ENCODE results near the gene ARFIP2. TPM values are rescaled to one million over a fixed set of nuclear protein-coding genes. Genes with fewer than 3 reads are reported as not detected.

ARFIP2 gene
- total RNA-seq, 1 donor from 2014 or later = 71.8 TPM

DNA sequence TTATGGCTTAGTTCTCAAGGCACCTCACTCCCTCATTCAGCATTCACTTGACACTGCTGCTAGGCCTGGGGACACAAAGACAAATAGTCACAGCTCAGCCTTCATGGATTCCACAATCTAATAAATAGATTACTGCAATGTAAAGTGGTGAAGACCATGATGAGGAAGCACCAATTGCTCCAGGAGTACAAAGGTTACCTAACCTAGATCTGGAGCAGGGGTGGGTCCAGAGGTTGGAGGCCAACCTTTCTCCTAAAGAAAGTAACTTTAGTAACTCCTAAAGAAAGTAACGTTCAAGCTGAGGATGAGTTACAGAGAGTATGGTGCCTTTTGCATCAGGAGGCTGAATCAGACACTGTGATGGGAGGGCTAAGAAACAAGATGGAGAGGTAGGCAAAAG, 11.5 kb downstream of the ARFIP2 start:
- Histone ChIP-seq H3K27ac (ENCODE audit: low read depth, low read length) (no peak overlapping the region), H3K36me3 (ENCODE audit: insufficient read depth, low read length) (no peaks in the 10 kb centered on the region), H3K9me3 (ENCODE audit: insufficient read depth, low read depth, low read length) (no peaks in the 10 kb centered on the region), H3K4me2 (ENCODE audit: low read length) (no peak overlapping the region), H3K27me3 (ENCODE audit: insufficient read depth, low read length) (no peaks in the 10 kb centered on the region), H2AFZ (ENCODE audit: low read depth, low read length) (peak overlapping the region; percentile 14), H4K20me1 (ENCODE audit: insufficient read depth, low read length) (peaks cover 42% of the 10 kb centered on the region), H3K4me1 (ENCODE audit: insufficient read depth, low read length) (peaks cover 14% of the 10 kb centered on the region), H3K4me3 (ENCODE audit: insufficient read depth, low read depth, low read length) (no peak overlapping the region), H3K79me2 (ENCODE audit: insufficient read depth, low read length) (peaks cover 45% of the 10 kb centered on the region), H3K9ac (ENCODE audit: low read length) (no peak overlapping the region)
- Mint-ChIP-seq H3K9me3 (ENCODE audit: unreplicated experiment) (no peaks in the 10 kb centered on the region), H3K36me3 (ENCODE audit: low read depth, unreplicated experiment) (peaks cover 6% of the 10 kb centered on the region), H3K4me1 (ENCODE audit: low read depth, unreplicated experiment) (peaks cover 9% of the 10 kb centered on the region), H3K4me3 (ENCODE audit: unreplicated experiment) (no peak overlapping the region), H3K27me3 (ENCODE audit: low read depth, unreplicated experiment) (no peaks in the 10 kb centered on the region), H3K27ac (ENCODE audit: unreplicated experiment) (no peak overlapping the region)
- FAIRE-seq = no peak
- TF ChIP-seq EZH2 (IDR thresholded peaks at IDR 0.05; ENCODE audit: insufficient read depth, low read length) = no peak
- TF ChIP-seq, protein P1, sequence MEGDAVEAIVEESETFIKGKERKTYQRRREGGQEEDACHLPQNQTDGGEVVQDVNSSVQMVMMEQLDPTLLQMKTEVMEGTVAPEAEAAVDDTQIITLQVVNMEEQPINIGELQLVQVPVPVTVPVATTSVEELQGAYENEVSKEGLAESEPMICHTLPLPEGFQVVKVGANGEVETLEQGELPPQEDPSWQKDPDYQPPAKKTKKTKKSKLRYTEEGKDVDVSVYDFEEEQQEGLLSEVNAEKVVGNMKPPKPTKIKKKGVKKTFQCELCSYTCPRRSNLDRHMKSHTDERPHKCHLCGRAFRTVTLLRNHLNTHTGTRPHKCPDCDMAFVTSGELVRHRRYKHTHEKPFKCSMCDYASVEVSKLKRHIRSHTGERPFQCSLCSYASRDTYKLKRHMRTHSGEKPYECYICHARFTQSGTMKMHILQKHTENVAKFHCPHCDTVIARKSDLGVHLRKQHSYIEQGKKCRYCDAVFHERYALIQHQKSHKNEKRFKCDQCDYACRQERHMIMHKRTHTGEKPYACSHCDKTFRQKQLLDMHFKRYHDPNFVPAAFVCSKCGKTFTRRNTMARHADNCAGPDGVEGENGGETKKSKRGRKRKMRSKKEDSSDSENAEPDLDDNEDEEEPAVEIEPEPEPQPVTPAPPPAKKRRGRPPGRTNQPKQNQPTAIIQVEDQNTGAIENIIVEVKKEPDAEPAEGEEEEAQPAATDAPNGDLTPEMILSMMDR (IDR thresholded peaks at IDR 0.05; ENCODE audit: insufficient read depth, low read depth, low read length) = no peak
- no peak for DNase-seq (ENCODE audit: low read depth)

DNA sequence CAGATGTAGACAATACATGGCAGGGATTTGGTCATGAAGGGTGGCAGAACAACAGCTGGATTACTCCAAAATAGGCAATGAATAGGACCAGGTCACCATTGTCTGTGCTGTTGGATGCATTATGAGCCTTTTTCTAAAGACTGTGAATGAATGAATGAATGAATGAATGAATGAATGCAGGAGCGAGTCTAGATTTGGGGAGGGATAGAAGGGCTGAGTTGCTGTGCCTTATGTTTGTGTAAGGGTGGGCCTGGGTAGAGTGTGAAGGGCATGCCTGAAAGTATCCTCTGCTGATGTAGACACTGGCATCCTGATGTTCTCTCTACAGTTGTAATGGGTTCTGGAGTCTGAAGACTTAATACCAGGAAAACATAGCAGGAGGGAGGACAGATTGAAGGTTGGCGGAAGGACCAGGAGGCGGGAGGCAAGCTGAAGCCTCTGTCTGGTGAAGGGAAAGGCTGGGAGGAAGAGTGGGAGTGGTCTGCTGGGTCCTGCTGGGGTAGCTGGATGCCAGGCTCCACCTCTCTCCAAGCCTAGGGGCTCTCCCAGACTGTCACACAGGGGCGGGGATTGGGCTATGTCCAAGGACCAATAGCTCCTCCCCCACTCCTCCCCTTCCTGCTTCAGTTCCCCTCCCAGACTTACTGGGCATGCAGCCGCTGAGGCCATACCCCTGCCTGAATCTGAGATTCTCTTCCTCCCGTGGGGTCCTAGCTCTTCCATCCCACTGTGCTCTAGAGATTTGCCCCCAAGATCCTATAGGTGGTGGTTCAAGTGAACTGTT, 12.2 kb downstream of the ARFIP2 start:
- H3K4me1 ChIP-seq (ENCODE audit: insufficient read depth, low read length) = peaks cover 10% of the 10 kb centered on the region
- H3K9me3 ChIP-seq (ENCODE audit: insufficient read depth, low read depth, low read length) = no peaks in the 10 kb centered on the region
- H2AFZ ChIP-seq (ENCODE audit: low read depth, low read length) = peak overlapping the region; percentile 46
- Mint-ChIP-seq H3K4me1 (ENCODE audit: low read depth, unreplicated experiment) (peaks cover 5% of the 10 kb centered on the region), H3K36me3 (ENCODE audit: low read depth, unreplicated experiment) (peaks cover 7% of the 10 kb centered on the region), H3K27ac (ENCODE audit: unreplicated experiment) (no peak overlapping the region), H3K4me3 (ENCODE audit: unreplicated experiment) (no peak overlapping the region), H3K27me3 (ENCODE audit: low read depth, unreplicated experiment) (no peaks in the 10 kb centered on the region), H3K9me3 (ENCODE audit: unreplicated experiment) (no peaks in the 10 kb centered on the region)
- H3K4me3 ChIP-seq (ENCODE audit: insufficient read depth, low read depth, low read length) = no peak overlapping the region
- no peak overlapping the region for H3K9ac ChIP-seq (ENCODE audit: low read length)
- TF ChIP-seq, protein P1 (IDR thresholded peaks at IDR 0.05; ENCODE audit: insufficient read depth, low read depth, low read length) = no peak
- no peak for TF ChIP-seq EZH2 (IDR thresholded peaks at IDR 0.05; ENCODE audit: insufficient read depth, low read length)
- H3K79me2 ChIP-seq (ENCODE audit: insufficient read depth, low read length) = peaks cover 45% of the 10 kb centered on the region
- no peaks in the 10 kb centered on the region for H3K27me3 ChIP-seq (ENCODE audit: insufficient read depth, low read length)
- no peak overlapping the region for H3K27ac ChIP-seq (ENCODE audit: low read depth, low read length)
- peaks cover 42% of the 10 kb centered on the region for H4K20me1 ChIP-seq (ENCODE audit: insufficient read depth, low read length)
- DNase-seq (ENCODE audit: low read depth) (peak; percentile 43), FAIRE-seq (no peak)
- no peak overlapping the region for H3K4me2 ChIP-seq (ENCODE audit: low read length)
- H3K36me3 ChIP-seq (ENCODE audit: insufficient read depth, low read length) = peaks cover 4% of the 10 kb centered on the region

DNA sequence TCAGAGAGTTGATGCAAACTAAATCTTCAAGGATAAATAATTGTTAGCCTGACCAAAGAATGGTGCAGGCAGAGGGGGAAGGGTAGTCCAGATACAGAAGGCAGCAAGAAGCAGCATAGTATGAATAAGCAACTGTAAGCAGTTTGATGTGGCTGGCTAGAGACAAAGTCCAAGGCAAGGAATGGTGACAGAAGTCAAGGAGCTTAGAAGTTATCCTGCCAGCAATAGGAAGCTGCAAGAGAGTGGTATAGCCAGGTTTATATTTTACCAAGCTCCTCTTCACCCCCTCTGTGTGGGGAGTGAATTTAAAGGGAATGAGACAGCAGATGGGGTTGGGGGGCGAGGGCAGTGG, 22.1 kb downstream of the ARFIP2 start:
- peaks cover 13% of the 10 kb centered on the region for H3K36me3 Mint-ChIP-seq (ENCODE audit: low read depth, unreplicated experiment)
- DNase-seq (ENCODE audit: low read depth) = no peak
- Histone ChIP-seq H3K4me2 (ENCODE audit: low read length) (no peak overlapping the region), H2AFZ (ENCODE audit: low read depth, low read length) (no peak overlapping the region), H3K9me3 (ENCODE audit: insufficient read depth, low read depth, low read length) (no peaks in the 10 kb centered on the region), H3K4me3 (ENCODE audit: insufficient read depth, low read depth, low read length) (no peak overlapping the region), H3K36me3 (ENCODE audit: insufficient read depth, low read length) (peaks cover 21% of the 10 kb centered on the region), H4K20me1 (ENCODE audit: insufficient read depth, low read length) (peaks cover 8% of the 10 kb centered on the region), H3K79me2 (ENCODE audit: insufficient read depth, low read length) (no peaks in the 10 kb centered on the region), H3K9ac (ENCODE audit: low read length) (no peak overlapping the region), H3K27me3 (ENCODE audit: insufficient read depth, low read length) (no peaks in the 10 kb centered on the region), H3K27ac (ENCODE audit: low read depth, low read length) (no peak overlapping the region), H3K4me1 (ENCODE audit: insufficient read depth, low read length) (no peaks in the 10 kb centered on the region)
- no peak overlapping the region for H3K4me3 Mint-ChIP-seq (ENCODE audit: unreplicated experiment)
- no peaks in the 10 kb centered on the region for H3K9me3 Mint-ChIP-seq (ENCODE audit: unreplicated experiment)
- no peak for FAIRE-seq
- no peaks in the 10 kb centered on the region for H3K4me1 Mint-ChIP-seq (ENCODE audit: low read depth, unreplicated experiment)
- no peak for TF ChIP-seq EZH2 (IDR thresholded peaks at IDR 0.05; ENCODE audit: insufficient read depth, low read length)
- TF ChIP-seq, protein P1 (IDR thresholded peaks at IDR 0.05; ENCODE audit: insufficient read depth, low read depth, low read length) = no peak
- H3K27me3 Mint-ChIP-seq (ENCODE audit: low read depth, unreplicated experiment) = no peaks in the 10 kb centered on the region
- H3K27ac Mint-ChIP-seq (ENCODE audit: unreplicated experiment) = no peak overlapping the region
